Astrocyte (in vitro differentiated cells and primary cell): ENCODE measurements around the gene UQCC5.

Experiments
- EZH2 ChIP-seq: IDR thresholded peaks from 2 replicates; pipeline ENCODE4 v1.6.1; 2012; ENCODE audit warnings: mild to moderate bottlenecking, low read length, inconsistent platforms; ENCODE audit not compliant: insufficient read depth
- TF ChIP-seq, protein P1 (sequence below): IDR thresholded peaks from 2 replicates; pipeline ENCODE4 v1.5.1; 2011; ENCODE audit warnings: low read depth, mild to moderate bottlenecking, inconsistent platforms, low read length, moderate library complexity; ENCODE audit not compliant: insufficient read depth

DNA sequence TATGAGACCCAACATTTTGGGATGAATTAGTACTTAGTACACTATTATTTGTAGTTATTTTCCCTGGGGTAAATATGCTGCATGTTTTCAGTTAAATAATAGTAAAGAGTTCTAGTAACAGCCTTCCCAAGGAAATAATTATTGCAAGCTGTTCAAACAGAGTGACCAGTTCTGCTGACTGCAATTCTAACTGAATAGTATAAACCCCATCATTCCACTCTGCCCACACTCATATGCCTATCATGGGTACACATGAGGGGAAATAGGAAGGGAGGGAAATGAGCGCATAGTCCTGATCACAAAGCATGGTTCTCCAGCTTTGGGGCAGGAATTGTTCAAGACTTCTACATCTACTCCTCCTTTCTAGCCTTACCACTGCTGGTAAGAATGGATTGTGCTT lies 18.7 kb downstream of the UQCC5 start:
- TF ChIP-seq, protein P1, sequence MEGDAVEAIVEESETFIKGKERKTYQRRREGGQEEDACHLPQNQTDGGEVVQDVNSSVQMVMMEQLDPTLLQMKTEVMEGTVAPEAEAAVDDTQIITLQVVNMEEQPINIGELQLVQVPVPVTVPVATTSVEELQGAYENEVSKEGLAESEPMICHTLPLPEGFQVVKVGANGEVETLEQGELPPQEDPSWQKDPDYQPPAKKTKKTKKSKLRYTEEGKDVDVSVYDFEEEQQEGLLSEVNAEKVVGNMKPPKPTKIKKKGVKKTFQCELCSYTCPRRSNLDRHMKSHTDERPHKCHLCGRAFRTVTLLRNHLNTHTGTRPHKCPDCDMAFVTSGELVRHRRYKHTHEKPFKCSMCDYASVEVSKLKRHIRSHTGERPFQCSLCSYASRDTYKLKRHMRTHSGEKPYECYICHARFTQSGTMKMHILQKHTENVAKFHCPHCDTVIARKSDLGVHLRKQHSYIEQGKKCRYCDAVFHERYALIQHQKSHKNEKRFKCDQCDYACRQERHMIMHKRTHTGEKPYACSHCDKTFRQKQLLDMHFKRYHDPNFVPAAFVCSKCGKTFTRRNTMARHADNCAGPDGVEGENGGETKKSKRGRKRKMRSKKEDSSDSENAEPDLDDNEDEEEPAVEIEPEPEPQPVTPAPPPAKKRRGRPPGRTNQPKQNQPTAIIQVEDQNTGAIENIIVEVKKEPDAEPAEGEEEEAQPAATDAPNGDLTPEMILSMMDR: no peak
- no peak for TF ChIP-seq EZH2
